K562 treated with DMSO at 1 percent for 24 hours (cell line): ENCODE measurements around the gene JAK2. TPM values are rescaled to one million over a fixed set of nuclear protein-coding genes. Genes with fewer than 3 reads are reported as not detected.

ENCODE experiments used
- total RNA-seq: library from RNA; unstranded; fragments of 300-600 nt; gene quantifications from 2 replicates; pipeline ENCODE4 v1.2.3, GENCODE V29; 2022; ENCODE audit warnings: low read depth; ENCODE audit not compliant: insufficient read depth

The JAK2 gene
- total RNA-seq: 5.8 and 6.9 TPM in 2 replicates

DNA sequence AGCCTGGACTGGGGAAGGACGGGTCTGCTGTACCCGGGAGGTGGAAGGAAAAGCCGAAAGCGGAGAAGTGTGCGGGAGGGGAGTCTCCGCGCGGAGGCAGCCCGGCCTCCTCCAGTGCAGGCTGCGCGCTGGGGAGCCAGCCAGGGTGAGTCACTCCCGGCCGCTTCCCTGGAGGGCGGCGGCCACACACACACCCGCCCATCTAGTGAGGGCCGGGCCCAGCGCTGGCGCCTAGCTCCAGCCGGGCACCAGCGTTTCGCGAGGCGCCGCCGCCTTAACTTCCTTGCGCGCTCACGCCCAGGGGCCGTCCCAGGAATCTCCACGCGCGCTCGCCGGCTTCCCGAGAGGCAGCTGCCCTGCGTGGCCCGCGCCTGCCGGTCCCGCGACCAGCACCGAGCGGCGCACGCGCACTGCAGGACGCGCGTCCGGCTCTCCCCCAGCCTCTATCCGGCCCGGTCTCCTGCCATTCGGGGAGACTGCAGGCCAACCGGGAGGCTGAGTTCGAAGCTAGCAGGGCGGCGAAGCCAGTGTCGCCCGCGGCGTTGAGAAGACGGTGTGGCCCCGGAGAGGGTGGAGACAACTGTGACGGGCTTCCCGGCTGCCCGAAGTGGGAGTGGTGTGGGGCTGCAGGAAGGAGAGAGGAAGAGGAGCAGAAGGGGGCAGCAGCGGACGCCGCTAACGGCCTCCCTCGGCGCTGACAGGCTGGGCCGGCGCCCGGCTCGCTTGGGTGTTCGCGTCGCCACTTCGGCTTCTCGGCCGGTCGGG, at the start of gene JAK2:
Gene JAK2, plus strand, starts transcription at position 652 of the 765 bp plus-strand sequence. CDS start 36,716 bp downstream, outside the sequence.

Other genes with a start within 250 kb of the JAK2 start
- 28.9 and 32.6 TPM in 2 replicates for gene AK3, start 244.1 kb upstream of the JAK2 start, total RNA-seq
- 15.3 and 15.5 TPM in 2 replicates for gene RCL1, start 192.3 kb upstream of the JAK2 start, total RNA-seq
- not detected in 2 replicates for gene INSL6, start 200.4 kb downstream of the JAK2 start, total RNA-seq
- gene INSL4, start 246.1 kb downstream of the JAK2 start, total RNA-seq: not detected in 2 replicates